KBM-7 (cell line): ENCODE measurements around the gene CD2AP.
"Not testable (repeated sequence)": the region's sequence is repeated elsewhere in the genome, so short reads cannot be mapped to it uniquely, and the experiment has no call there.

Experiments used
- DNase-seq: peaks from one replicate; pipeline ENCODE4 v3.0.0-alpha.2; 2015
- in situ Hi-C: fragments of 300-500 bp; cut with MboI; formaldehyde crosslinking; loops from 2 replicates; pipeline ENCODE4 v1.14.3; 2020; ENCODE audit warnings: low sequenced_read_pairs, low pct_unique_long_range_greater_than_20kb, mixed read lengths

Gene CD2AP

DNA sequence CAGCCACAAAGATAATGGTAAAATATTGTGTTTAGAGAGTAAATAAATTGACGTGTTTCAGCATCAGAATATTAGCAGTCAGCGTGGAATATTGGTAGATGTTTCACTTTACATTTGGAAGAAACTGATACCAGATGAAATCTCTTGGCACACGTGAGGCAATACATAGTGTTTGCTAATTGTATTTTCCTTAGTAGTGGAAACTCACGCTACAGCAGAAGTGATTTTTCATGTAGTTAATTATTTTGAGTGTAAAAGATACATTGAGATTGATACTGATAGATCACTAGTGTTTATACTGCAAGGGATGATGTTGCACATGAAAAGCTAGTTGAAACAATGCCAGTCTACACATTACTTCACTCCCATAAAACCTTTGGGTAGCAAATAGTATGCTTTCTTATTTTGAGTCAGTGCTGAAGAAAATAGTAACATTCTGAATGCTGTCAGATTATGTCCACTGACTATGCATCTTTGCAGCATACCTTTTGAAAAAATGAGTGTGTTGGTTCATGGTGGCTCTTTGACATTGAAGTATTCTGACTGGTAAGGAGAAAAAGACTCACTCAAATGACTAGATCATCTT, 59.3 kb downstream of the CD2AP start:
- no peak for DNase-seq
- in situ Hi-C loops: no loop called here

DNA sequence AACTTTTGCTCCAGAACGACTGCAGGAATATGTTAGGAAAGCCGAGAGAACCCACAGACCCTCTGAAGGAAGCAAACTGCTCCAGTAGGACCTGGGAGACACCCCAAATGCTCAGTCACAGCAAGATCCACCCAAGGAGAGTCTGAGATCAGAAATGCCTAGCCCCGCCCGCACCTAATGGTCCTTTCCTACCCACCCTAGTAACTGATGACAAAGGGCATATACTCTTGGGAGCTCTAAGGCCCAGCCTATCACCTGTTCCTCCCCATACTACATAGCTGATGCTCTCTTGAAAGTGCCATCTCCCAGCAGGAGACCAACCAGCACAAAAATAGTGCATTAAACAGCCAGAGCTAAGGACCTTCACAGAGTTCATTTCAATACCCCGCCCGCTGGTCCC, 67.6 kb downstream of the CD2AP start:
- in situ Hi-C loops: no loop called here
- no peak for DNase-seq

DNA sequence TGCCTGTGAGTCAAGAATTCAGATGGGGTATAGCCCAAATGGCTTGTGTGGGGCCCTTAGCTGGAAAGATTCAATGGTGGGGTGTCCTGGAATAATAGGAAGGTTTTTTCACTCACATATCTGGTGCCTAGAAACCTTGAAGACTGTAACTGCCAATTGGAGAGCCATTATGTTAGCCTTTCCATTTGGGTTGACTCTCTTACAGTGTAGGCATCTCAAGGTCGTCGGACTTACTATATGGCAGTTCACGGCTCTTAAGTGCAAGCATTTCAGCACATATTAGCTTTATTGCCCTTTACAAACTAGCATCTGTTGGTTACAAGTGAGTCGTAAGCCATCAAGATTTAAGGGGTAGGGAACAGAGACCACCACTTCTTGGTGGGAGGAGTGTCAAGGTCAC, 74.1 kb downstream of the CD2AP start:
- no peak for DNase-seq
- in situ Hi-C loops: no loop called here

DNA sequence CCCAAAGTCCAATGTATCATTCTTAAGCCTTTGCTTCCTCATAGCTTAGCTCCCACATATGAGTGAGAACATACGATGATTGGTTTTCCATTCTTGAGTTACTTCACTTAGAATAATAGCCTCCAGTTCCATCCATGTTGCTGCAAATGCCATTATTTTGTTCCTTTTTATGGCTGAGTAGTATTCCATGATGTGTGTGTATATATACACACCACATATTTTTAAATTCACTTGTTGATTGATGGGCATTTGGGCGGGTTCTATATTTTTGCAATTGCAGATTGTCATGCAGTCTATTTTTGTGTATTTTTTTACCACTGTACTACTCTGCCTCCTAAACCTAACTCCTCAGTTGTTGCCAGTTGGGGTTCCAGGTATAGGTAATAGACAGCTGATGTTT, 74.7 kb downstream of the CD2AP start:
- in situ Hi-C loops: no loop called here
- no peak for DNase-seq

DNA sequence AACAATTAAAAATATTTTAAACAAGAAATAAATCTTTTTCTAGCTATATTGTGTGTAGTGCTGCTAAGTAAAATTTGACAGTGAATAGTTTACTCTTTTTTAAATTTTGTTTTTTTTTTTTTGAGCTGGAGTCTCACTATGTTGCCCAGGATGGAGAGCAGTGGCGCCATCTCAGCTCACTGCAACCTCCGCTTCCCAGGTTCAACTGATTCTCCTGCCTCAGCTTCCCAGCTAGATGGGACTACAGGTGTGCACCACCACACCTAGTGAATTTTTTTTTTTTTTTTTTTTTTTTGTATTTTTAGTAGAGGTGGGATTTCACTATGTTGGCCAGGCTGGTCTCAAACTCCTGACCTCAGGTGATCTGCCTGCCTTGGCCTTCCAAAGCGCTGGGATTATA, 75.7 kb downstream of the CD2AP start:
- DNase-seq, in situ Hi-C loops: not testable (repeated sequence)

DNA sequence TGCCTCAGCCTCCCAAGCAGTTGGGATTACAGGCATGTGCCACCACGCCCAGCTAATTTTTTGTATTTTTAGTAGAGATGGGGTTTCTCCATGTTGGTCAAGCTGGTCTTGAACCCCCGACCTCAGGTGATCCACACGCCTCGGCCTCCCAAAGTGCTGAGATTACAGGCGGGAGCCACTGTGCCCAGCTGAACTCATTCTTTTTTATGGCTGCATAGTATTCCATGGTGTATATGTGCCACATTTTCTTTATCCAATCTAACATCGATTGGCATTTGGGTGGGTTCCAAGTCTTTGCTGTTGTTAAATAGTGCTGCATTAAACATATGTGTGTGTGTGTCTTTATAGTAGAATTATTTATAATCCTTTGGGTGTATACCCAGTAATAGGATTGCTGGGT, 78.9 kb downstream of the CD2AP start:
- in situ Hi-C loops, DNase-seq: not testable (repeated sequence)

DNA sequence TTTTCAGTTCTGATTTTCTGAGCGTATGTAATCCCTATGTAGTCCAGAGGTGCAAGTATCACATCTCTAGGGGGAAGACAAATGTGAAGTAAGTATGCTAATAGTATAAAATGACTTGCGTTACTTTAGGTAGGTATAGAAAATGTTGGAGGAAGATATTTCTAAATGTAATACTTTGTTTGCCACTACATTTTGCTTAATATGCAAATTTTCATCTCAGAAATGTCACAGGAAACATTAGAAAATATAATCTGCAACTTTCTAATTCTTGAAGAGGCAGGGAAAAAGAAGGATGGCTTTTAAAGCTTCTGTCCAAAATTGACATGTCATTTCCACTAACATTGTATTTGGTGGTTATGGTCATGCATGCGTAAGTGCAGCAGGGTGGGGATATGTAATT, 85.6 kb downstream of the CD2AP start:
- in situ Hi-C loops: no loop called here

DNA sequence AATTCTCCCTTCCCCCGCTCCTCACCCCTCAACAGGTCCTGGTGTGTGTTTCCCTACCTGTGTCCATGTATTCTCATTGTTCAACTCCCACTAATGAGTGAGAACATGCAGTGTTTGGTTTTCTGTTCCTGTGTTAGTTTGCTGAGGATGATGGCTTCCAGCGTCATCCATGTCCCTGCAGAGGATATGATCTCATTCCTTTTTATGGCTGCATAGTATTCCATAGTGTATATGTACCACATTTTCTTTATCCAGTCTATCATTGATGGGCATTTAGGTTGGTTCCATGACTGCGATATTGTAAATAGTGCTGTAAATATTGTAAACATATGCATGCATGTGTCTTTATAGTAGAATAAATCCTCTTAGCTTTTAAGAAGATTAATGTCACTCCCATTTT, 89.0 kb downstream of the CD2AP start:
- DNase-seq, in situ Hi-C loops: not testable (repeated sequence)

More for the DNA sequence above, 85.6 kb downstream of the CD2AP start:
- no peak for DNase-seq

DNA sequence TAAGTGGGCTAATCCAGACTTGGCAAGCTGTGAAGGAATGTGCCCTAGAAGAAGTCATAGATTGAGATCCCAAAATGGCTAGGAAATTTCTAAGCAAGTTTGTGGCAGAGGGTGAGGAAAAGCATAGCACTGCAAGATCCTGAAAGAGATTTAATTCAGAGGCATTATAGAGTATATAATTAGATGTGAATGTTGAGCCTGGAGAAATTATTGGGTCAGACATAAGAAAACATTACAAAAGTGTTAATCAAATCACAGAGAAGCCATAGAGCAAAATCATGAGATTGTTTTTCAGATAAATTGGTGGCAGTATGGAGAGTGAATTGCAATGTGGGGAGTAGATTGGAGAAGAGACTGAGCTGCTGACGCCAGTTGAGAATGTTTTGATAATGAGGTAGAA, 90.0 kb downstream of the CD2AP start:
- no peak for DNase-seq
- in situ Hi-C loops: no loop called here

DNA sequence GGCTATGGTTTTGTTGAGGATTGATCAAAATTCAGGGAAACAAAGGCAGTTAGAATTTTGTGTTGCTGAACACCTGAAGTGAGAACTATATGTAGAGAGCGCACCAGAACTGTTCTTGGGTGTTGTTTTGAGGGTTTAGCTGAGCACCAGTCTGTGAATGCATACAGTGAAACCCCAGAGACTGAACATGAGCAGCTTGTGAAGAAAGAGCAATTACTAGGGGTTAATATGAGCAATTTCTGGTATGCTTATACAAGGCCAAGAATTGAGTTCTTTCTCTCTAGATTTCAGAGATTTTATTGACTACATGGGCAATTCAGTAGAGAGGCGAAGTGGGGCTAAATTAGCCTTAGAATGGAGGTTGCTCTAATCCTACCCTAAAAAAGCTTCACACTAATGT, 93.9 kb downstream of the CD2AP start:
- no peak for DNase-seq
- in situ Hi-C loops: no loop called here

DNA sequence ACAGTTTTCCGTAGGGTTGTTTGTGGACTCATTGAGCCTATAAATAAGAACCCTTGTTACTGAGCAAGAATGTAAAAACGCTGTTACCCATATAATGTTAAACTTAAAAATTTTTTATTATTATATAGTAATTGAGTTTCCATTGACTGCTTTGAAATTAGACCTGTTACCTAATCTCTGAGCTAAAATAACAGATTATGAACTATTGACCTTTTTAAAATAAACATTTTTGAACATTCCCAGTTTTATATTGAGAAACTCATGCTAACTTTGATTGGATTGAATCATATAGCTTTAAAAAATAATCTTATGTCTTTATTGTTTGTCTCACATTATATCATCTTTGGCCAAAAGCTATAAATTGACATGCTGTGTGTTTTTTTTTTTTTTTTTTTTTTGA, 95.5 kb downstream of the CD2AP start:
- no peak for DNase-seq
- in situ Hi-C loops: no loop called here

DNA sequence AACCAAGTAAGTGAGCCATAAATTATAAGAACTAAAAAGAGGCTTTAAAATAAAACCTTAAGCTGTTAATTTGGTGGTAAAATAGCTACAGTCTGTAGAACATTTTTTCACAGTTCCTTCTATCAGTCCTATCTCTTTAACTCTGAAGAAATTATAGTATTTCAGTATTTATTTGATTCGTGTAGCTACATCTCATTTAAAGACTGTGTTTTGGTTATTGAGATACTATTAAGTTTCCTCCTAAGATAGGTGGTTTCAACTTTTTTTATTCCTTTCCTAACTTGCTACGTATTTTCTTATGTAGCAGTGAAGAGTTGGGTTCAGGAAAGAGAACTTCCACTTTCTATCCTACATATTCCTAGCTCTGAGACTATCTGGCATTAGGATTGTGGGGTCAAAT, 97.2 kb downstream of the CD2AP start:
- no peak for DNase-seq
- in situ Hi-C loops: no loop called here

DNA sequence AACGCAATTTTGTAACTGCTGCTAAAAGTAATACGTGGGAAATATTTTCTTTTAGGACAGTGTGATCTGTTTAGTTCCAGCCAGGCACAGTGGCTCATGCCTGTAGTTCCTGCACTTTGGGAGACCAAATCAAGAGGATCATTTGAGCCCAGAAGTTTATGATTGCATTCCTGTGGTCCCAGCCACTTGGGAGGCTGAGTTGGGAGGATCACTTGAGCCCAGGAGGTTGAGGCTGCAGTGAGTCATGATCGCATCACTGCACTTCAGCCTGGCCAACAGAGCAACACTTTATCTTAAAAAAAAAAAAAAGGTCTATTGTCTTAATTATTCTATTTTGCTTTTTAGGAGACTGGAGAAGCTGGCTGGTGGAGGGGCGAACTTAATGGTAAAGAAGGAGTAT, 101.5 kb downstream of the CD2AP start:
- no peak for DNase-seq
- in situ Hi-C loops: no loop called here

DNA sequence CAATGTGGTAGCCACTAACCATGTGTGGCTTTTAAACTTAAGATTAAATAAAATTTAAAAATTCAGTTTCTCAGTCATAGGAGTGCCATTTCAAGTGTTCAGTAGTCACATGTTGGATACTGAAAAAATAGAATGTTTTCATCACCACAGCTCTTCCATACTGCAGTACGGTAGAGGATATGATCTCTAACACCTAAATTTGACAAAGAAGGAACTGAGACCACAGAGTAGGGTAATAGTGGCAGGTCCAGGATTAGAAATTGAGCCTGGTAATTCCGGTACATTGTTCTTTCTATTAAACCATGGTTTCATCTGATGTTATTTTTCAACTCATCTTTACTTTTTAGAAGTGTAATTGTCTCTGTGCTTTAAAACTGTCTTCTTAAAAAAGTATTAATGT, 104.0 kb downstream of the CD2AP start:
- in situ Hi-C loops: no loop called here
- DNase-seq: no peak

DNA sequence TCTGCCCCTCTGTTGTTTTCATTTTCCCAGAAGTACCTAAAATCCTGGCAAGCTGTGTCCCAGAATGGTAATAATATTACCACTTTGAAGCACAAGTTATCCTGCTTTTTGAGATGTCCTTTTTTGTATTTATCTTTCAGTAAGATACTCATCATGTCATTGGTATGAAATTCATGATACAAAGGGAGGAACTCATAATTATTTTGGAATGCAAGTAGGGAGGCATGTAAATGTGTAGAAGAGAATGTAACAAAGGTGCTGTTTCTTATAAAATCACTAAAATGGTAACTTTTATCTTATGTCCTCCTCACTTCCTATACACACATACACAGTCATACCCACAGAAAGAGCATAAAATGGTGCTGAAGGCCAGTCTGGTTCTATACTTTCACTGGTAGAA, 109.9 kb downstream of the CD2AP start:
- in situ Hi-C loops: no loop called here
- no peak for DNase-seq

DNA sequence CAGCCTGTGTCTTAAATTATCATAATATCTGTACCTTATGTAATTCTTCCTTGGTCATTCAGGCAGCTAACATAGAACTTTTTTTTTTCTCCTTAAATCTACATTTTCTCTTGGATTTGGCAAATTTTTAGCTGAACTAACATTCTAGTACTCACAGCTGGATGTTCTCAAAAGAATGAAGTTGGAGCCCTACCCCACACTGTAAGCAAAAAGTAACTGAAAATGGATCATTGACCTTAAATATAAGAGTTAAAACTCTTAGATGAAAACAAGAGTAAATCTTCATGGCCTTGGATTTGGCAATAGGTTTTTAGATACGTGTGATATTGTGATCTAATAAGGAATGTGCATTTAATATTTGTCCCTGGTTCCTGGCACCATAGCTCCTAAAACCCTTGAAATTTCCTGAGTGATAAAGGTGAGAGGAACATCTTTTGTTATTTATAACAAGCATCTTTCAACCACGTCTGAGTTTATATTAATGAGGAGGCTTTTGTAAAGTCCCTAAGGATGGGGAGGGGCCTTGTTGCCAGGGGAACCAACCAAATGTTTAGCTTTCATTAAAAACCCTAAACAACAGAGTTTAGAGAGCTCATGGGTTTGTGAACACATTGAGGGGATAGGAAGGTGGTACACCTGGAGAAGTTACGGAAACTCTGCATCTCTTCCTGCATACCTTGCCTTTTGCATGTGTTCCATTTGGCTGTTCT, 114.7 kb downstream of the CD2AP start:
- in situ Hi-C loops: no loop called here
- no peak for DNase-seq

DNA sequence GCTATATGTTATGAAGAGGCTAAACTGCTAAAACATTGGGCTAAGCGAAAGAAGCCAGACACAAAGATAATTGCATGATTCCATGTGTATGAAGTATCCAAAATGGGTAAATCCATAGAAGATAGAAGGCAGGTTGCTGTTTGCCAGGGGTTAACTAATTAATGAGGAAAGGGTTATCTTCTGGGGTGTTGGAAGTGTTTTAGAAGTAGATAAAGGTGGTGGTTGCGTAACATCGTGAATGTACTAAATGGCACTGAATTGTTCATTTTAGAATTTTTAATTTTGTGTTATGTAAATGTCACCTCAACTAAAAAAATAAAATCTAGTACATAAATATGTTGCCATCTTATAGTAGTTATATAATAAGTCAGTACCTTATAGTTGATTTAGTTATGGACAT, 116.4 kb downstream of the CD2AP start:
- no peak for DNase-seq
- in situ Hi-C loops: no loop called here

DNA sequence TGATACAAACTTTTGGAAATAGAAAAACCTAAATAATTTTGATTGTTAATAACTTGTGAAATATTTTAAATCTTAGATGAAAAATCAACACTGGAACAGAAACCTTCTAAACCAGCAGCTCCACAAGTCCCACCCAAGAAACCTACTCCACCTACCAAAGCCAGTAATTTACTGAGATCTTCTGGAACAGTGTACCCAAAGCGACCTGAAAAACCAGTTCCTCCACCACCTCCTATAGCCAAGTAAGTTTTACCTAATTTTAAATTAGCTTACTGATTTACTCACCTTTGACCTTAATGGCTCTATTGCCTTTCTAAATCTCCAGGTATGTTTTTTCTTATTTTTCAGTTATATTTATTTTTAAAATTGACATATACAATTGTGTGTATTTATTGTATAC, 118.2 kb downstream of the CD2AP start:
- in situ Hi-C loops: no loop called here
- no peak for DNase-seq

DNA sequence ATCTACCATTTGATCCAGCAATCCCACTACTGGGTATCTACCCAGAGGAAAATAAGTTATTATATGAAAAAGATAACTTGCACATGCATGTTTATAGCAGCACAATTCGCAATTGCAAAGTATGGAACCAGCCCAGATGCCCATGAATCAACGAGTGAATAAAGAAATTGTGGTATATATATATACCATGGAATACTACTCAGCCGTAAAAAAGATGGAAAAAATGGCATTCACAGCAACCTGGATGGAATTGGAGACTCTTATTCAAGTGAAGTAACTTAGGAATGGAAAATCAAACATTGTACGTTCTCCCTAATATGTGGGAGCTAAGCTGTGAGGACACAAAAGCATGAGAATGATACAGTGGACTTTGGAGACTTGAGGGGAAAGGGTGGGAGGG, 120.8 kb downstream of the CD2AP start:
- in situ Hi-C loops: no loop called here
- DNase-seq: no peak

DNA sequence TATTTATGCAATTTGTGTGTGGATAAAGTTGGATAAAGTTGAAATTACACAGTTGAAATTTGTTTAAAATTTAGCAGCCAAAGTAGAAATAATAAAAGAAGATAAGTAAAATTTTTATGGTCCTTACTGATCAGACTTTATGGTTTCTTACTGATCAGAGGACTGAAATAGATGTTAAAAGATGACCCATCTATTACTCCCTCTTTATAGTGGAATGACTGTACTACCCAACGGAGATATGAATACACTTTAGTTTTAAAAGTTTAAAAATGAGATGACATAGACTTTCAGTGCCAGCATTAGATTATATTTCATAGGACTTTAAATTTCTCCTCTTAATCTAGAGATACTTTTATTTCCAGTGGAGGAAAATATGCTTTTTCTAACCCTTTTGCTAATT, 121.9 kb downstream of the CD2AP start:
- in situ Hi-C loops: no loop called here
- DNase-seq: no peak

DNA sequence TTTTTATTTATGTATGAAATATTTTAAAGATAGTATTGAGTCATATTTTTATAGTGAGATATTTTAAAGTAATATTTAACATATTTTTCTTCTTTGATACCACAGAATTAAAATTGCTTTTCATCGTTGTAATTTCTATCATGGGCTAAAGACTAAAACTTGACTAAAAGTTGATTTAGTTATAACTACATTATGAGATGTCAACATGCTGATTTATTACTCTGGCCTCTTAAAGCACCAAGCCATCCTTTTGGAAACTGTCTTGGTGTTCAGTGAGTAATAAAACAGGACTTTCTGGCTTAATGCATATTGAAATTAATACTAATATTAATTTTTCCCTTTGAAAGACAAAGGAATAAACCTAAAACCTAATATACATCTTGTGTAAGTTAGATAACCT, 125.6 kb downstream of the CD2AP start:
- in situ Hi-C loops: no loop called here
- DNase-seq: no peak
